ENCODE results near the gene CDS1.
"Not testable (repeated sequence)": the region's sequence is repeated elsewhere in the genome, so short reads cannot be mapped to it uniquely, and the experiment has no call there.

The CDS1 gene

DNA sequence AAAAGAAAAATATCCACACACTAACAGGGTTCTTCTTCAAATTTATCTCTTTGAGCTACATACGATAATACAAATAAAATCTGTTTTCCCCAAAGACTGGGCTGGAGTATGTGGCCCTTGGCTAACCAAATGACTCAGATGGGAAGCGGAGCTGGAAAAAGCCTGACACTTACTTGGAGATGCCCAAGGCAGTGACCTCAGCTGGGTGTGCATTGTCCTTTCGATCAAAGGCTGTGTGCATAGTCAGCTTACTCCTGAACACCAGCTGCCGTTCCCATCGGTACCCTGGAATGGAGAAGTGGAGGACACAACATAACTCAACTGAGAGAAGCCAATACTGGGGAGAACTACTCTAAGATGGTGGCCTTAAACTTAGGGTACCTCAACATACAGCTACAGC, 95.1 kb downstream of the CDS1 start:
- TF ChIP-seq, protein P1, sequence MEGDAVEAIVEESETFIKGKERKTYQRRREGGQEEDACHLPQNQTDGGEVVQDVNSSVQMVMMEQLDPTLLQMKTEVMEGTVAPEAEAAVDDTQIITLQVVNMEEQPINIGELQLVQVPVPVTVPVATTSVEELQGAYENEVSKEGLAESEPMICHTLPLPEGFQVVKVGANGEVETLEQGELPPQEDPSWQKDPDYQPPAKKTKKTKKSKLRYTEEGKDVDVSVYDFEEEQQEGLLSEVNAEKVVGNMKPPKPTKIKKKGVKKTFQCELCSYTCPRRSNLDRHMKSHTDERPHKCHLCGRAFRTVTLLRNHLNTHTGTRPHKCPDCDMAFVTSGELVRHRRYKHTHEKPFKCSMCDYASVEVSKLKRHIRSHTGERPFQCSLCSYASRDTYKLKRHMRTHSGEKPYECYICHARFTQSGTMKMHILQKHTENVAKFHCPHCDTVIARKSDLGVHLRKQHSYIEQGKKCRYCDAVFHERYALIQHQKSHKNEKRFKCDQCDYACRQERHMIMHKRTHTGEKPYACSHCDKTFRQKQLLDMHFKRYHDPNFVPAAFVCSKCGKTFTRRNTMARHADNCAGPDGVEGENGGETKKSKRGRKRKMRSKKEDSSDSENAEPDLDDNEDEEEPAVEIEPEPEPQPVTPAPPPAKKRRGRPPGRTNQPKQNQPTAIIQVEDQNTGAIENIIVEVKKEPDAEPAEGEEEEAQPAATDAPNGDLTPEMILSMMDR (IDR thresholded peaks at IDR 0.05; ENCODE audit: low read depth, low read length), result no peak
- no peak overlapping the region for H3K4me3 ChIP-seq (ENCODE audit: low read depth, low read length)
- in situ Hi-C loops (cut with HindIII; ENCODE audit: low sequenced_read_pairs), result no loop called here
- no peak for DNase-seq (ENCODE audit: low read depth, low spot score)

DNA sequence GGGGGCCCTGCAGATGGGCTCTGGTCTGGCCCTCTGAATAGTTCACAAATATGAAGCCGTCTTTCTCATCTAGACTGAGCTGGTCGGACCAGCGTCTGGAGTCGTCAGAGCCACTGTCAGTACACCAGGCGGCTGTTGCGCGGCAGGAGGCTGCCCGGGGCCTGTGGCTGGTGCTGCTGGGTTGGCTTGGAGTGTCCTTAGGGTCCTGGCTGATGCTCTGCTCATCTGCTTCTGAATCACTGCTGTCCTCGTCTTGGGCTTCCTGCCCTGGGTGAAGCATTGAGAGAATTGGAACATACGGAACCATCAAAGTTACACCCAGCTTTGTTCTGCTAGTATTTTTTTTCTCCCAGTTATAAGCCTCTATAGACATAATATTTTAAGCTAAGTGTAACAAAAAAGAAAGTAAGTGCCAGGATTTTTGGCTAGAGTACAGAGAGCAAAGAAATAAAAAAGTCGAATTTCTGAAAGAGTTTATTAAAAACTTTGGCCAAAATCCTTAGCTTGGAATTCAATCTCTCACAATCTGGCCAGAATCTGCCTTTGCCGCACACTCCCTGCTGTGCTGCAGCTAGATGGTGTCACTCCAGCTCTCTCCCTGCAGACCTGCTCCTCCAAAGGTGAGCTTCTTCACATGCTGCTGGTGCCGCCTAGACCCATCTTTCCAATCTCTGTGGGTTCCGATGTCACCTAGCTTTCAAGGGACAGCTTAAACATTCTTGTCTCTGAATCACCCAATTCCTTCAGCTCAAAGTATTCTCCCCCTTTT, 96.2 kb downstream of the CDS1 start:
- in situ Hi-C loops (cut with HindIII; ENCODE audit: low sequenced_read_pairs), result no loop called here
- no peak overlapping the region for H3K4me3 ChIP-seq (ENCODE audit: low read depth, low read length)
- DNase-seq (ENCODE audit: low read depth, low spot score), result no peak
- TF ChIP-seq, protein P1 (IDR thresholded peaks at IDR 0.05; ENCODE audit: low read depth, low read length), result no peak

GRCh38 chr4:84680956-84681355, 98.0 kb downstream of the CDS1 start:
- no peak for DNase-seq (ENCODE audit: low read depth, low spot score)
- H3K4me3 ChIP-seq (ENCODE audit: low read depth, low read length), result no peak overlapping the region
- TF ChIP-seq, protein P1 (IDR thresholded peaks at IDR 0.05; ENCODE audit: low read depth, low read length), result no peak
- in situ Hi-C loops (cut with HindIII; ENCODE audit: low sequenced_read_pairs), result no loop called here

DNA sequence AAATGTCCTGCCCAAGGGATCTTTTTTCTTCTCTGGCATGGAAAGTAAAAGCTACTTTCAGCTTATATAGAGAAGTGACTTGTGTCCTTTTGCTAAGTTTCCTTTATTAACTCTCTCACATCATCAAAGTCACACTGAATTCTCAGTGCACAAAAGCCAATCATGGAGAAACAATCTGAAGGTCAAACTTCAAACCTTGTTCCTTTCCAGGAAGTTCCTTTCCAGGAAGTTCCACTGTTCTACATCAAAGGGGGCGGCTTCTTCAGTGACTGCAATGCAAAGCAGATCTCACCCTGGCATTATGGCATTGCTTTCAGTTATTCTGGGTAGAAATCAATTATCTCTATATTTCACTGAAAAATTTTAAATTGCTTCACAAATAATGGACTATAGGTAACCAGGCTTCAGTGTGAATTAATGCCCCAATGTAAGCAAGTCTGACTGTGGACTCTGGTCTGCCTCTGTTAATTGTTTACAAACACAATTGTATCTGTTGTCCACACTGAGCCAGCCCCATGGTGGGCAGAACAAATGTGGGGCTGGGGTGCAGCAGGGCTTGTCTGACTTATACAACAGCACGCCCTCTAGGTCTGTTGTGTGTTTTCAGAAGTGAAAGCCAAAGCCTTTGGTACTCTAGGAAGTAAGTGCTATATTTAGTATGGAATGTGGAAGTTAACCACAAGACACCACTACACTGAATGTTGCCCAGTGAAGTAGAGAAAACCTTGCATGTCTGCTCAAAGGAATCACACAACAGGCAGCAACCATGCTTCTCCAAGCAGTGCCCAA, 98.8 kb downstream of the CDS1 start:
- in situ Hi-C loops (cut with HindIII; ENCODE audit: low sequenced_read_pairs), result no loop called here

GRCh38 chr4:84682661-84683060, 99.7 kb downstream of the CDS1 start:
- H3K4me3 ChIP-seq (ENCODE audit: low read depth, low read length); in situ Hi-C loops (cut with HindIII; ENCODE audit: low sequenced_read_pairs); DNase-seq (ENCODE audit: low read depth, low spot score): not testable (repeated sequence)

More for the DNA sequence above, 98.8 kb downstream of the CDS1 start:
- H3K4me3 ChIP-seq (ENCODE audit: low read depth, low read length), result no peak overlapping the region
- TF ChIP-seq, protein P1 (IDR thresholded peaks at IDR 0.05; ENCODE audit: low read depth, low read length), result peak; percentile 31
- DNase-seq (ENCODE audit: low read depth, low spot score), result peak; percentile 82

- DNase-seq (ENCODE audit: low read depth, low spot score), result no peak
- TF ChIP-seq, protein P1 (IDR thresholded peaks at IDR 0.05; ENCODE audit: low read depth, low read length), result no peak
- H3K4me3 ChIP-seq (ENCODE audit: low read depth, low read length), result no peak overlapping the region
- in situ Hi-C loops (cut with HindIII; ENCODE audit: low sequenced_read_pairs), result no loop called here
These were observed 100.3 kb downstream of the CDS1 start for GRCh38 chr4:84683064-84683850.

Measured in astrocyte of the spinal cord (primary cell).